ENCODE data around the gene PDE8A. TPM values are rescaled to one million over a fixed set of nuclear protein-coding genes. Genes with fewer than 3 reads are reported as not detected.

The PDE8A gene
- total RNA-seq, 1 donor from 2014 or later: 28.8 TPM

DNA sequence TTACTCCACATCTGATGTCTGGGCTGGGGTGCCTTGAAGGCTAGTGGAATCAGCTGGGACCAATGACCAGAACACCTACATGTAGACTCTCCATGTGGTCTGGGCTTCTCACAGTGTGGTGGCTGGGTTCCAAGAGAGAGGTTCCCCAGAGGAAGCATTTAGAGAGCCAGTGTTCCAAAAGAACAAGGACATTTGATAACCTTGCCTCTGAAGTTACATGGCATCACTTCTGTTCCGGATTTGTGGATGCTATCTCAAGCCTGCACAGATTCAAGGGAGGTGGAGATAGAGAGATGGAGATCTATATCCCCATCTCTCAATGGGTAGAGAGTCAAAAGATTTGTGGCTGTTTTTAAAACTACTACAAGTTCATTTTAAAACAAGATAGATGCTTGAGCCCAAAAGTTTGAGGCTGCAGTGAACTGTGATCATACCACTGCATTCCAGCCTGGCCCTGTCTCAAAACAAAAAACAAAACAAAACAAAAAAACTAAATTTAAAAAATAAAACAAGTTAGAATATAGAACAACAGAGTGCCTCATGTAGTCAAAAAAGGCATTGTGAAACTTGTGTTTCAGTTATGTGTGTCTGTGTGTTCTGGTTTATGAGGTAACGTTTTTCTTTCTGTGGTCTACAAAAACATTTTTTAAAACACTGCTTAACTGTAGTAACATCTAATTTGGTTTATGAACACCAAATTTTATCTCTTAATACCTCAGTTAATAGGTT lies 44.8 kb downstream of the PDE8A start:
- TF ChIP-seq, protein P1, sequence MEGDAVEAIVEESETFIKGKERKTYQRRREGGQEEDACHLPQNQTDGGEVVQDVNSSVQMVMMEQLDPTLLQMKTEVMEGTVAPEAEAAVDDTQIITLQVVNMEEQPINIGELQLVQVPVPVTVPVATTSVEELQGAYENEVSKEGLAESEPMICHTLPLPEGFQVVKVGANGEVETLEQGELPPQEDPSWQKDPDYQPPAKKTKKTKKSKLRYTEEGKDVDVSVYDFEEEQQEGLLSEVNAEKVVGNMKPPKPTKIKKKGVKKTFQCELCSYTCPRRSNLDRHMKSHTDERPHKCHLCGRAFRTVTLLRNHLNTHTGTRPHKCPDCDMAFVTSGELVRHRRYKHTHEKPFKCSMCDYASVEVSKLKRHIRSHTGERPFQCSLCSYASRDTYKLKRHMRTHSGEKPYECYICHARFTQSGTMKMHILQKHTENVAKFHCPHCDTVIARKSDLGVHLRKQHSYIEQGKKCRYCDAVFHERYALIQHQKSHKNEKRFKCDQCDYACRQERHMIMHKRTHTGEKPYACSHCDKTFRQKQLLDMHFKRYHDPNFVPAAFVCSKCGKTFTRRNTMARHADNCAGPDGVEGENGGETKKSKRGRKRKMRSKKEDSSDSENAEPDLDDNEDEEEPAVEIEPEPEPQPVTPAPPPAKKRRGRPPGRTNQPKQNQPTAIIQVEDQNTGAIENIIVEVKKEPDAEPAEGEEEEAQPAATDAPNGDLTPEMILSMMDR (IDR thresholded peaks at IDR 0.05; ENCODE audit: unreplicated experiment): no peak
- no peaks in the 10 kb centered on the region for H3K27me3 Mint-ChIP-seq
- no peak overlapping the region for H3K27ac Mint-ChIP-seq
- DNase-seq (ENCODE audit: low spot score, unreplicated experiment): no peak
- peaks cover 42% of the 10 kb centered on the region for H3K4me1 Mint-ChIP-seq (ENCODE audit: low read depth)
- H3K4me3 Mint-ChIP-seq (ENCODE audit: low read depth): no peak overlapping the region
- H3K36me3 Mint-ChIP-seq (ENCODE audit: insufficient read depth): no peaks in the 10 kb centered on the region
- peaks cover 7% of the 10 kb centered on the region for H3K9me3 Mint-ChIP-seq (ENCODE audit: low read depth)

DNA sequence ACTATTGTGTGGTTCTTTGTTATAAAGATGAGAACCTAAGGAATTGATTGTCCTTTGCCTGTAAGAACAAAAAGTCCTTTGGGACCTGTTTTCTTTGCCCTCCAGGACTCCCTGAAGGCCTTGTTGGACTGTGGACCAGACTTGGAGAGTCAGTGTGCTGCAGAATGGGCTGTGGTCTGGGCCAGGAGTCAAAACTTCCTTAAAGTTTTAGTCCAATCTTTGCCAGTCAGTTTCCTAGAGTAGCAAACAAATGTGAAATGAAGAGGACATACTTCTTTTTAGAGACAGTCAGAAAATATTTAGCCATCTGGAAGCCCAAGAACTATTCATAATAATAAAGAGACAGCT lies 45.4 kb downstream of the PDE8A start:
- H3K4me3 Mint-ChIP-seq (ENCODE audit: low read depth): no peak overlapping the region
- TF ChIP-seq, protein P1 (IDR thresholded peaks at IDR 0.05; ENCODE audit: unreplicated experiment): no peak
- no peak for DNase-seq (ENCODE audit: low spot score, unreplicated experiment)
- H3K27me3 Mint-ChIP-seq: no peaks in the 10 kb centered on the region
- no peaks in the 10 kb centered on the region for H3K36me3 Mint-ChIP-seq (ENCODE audit: insufficient read depth)
- H3K27ac Mint-ChIP-seq: no peak overlapping the region
- peaks cover 7% of the 10 kb centered on the region for H3K9me3 Mint-ChIP-seq (ENCODE audit: low read depth)
- peaks cover 46% of the 10 kb centered on the region for H3K4me1 Mint-ChIP-seq (ENCODE audit: low read depth)

DNA sequence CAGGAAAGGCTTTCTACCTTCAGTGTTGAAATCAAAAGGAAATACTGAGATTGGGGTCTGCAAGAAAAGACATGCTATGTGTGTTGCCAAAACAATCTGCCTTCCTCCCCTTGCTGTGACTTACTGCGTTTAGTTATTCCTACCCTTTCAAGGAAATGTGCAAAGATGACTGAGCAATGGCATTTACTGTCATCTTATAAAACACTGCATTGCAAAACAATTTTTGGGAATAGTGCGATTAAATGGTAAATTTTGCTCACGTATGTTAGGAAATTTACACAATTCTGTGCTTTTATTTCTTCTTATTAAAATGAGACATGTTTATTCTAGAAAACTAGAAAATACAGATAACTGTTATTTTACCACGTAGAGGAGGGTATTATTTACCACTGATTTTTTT lies 45.8 kb downstream of the PDE8A start:
- Mint-ChIP-seq H3K4me3 (ENCODE audit: low read depth) (no peak overlapping the region), H3K4me1 (ENCODE audit: low read depth) (peaks cover 49% of the 10 kb centered on the region), H3K27ac (no peak overlapping the region), H3K36me3 (ENCODE audit: insufficient read depth) (no peaks in the 10 kb centered on the region), H3K27me3 (no peaks in the 10 kb centered on the region), H3K9me3 (ENCODE audit: low read depth) (peaks cover 7% of the 10 kb centered on the region)
- TF ChIP-seq, protein P1 (IDR thresholded peaks at IDR 0.05; ENCODE audit: unreplicated experiment): no peak
- DNase-seq (ENCODE audit: low spot score, unreplicated experiment): no peak

DNA sequence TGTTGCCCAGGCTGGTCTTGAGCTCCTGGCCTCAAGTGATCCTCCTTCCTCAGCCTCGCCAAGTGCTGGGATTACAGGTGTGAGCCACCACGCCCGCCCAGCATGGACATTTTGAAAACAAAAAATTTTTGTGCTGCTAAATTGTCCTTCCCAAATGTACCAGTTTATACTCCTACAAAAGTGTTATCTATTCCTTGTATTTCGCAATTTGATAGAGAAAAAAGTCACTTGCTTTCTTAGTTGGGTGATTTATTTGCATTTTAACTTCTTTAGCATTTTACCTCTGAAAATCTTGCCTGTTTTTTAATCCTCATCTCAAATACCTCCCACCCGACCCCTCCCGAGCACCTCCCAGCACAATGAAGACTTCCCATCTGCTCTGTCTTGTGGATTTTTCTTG lies 46.8 kb downstream of the PDE8A start:
- no peak for DNase-seq (ENCODE audit: low spot score, unreplicated experiment)
- H3K4me1 Mint-ChIP-seq (ENCODE audit: low read depth): peaks cover 49% of the 10 kb centered on the region
- H3K9me3 Mint-ChIP-seq (ENCODE audit: low read depth): peaks cover 2% of the 10 kb centered on the region
- H3K27ac Mint-ChIP-seq: no peak overlapping the region
- H3K36me3 Mint-ChIP-seq (ENCODE audit: insufficient read depth): no peaks in the 10 kb centered on the region
- H3K27me3 Mint-ChIP-seq: no peaks in the 10 kb centered on the region
- no peak overlapping the region for H3K4me3 Mint-ChIP-seq (ENCODE audit: low read depth)
- TF ChIP-seq, protein P1 (IDR thresholded peaks at IDR 0.05; ENCODE audit: unreplicated experiment): no peak

DNA sequence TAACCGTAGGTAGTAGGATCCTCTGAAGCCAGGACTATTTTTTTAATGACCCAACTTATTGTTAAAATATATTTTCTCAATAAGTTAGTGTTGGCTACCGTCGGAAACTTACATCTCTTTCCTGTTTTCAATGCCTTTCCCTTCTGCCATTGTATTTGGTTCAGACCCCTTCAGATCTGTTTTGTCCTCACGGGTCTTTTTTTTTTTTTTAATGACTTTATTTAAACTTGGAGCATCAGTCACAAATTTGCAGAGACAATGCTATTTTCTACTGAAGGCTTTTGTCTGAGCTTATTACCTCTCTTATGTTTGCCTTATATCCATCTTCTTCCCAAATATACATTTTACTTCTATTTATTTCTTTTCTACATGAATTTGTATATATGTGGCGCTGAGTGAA lies 47.6 kb downstream of the PDE8A start:
- peaks cover 49% of the 10 kb centered on the region for H3K4me1 Mint-ChIP-seq (ENCODE audit: low read depth)
- H3K9me3 Mint-ChIP-seq (ENCODE audit: low read depth): no peaks in the 10 kb centered on the region
- no peak overlapping the region for H3K27ac Mint-ChIP-seq
- no peak overlapping the region for H3K4me3 Mint-ChIP-seq (ENCODE audit: low read depth)
- H3K36me3 Mint-ChIP-seq (ENCODE audit: insufficient read depth): no peaks in the 10 kb centered on the region
- DNase-seq (ENCODE audit: low spot score, unreplicated experiment): no peak
- H3K27me3 Mint-ChIP-seq: no peaks in the 10 kb centered on the region
- TF ChIP-seq, protein P1 (IDR thresholded peaks at IDR 0.05; ENCODE audit: unreplicated experiment): no peak

All from progenitor cell of endocrine pancreas (in vitro differentiated cells).